ENCODE measurements around the gene ARMC8.

The ARMC8 gene

GRCh38 chr3:138281561-138281960 lies 94.5 kb downstream of the ARMC8 start:
- H3K27ac ChIP-seq: no peak overlapping the region
- TF ChIP-seq, protein P1, sequence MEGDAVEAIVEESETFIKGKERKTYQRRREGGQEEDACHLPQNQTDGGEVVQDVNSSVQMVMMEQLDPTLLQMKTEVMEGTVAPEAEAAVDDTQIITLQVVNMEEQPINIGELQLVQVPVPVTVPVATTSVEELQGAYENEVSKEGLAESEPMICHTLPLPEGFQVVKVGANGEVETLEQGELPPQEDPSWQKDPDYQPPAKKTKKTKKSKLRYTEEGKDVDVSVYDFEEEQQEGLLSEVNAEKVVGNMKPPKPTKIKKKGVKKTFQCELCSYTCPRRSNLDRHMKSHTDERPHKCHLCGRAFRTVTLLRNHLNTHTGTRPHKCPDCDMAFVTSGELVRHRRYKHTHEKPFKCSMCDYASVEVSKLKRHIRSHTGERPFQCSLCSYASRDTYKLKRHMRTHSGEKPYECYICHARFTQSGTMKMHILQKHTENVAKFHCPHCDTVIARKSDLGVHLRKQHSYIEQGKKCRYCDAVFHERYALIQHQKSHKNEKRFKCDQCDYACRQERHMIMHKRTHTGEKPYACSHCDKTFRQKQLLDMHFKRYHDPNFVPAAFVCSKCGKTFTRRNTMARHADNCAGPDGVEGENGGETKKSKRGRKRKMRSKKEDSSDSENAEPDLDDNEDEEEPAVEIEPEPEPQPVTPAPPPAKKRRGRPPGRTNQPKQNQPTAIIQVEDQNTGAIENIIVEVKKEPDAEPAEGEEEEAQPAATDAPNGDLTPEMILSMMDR (IDR thresholded peaks at IDR 0.05): no peak
- no peak for DNase-seq (ENCODE audit: low spot score)
- no peak overlapping the region for H3K4me3 ChIP-seq

DNA sequence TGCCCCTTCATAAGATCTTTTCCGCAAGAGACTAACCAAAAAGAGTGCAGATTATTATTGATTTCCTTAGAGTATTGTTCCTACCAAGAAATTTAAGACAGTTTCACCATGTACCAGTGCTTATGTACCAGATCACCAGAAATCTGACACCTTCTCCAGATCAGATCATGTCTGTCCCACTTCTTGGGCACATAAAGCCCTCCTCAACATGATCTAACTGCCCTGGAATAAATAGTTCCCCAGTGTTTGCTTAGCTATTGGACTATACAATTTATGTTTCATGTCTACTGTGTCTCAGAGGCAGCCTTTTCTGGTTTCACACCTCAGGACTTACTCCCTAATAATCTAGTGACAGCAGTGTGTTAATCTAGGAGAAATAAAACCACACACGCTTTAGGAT lies 95.7 kb downstream of the ARMC8 start:
- DNase-seq (ENCODE audit: low spot score): no peak
- Histone ChIP-seq H3K4me3 (no peak overlapping the region), H3K27ac (no peak overlapping the region)
- TF ChIP-seq, protein P1 (IDR thresholded peaks at IDR 0.05): no peak

DNA sequence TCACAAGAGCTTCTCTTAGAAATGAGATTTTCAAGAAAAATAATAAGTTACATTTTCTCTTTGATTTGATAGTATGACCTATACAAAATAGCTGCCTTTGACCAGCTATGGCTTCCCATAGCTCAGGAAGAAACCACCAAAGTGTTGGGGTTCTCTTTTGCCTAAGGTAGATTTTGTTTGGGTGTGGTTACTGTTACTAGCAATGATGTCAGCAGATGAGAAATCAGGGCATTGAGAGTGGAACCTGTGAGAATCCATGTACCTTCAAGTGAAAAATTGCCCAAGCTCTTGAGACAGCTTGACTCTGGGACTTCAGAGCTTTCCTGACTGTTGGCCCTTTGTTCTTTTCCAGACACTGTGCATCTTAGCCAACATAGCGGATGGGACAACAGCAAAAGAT lies 97.0 kb downstream of the ARMC8 start:
- DNase-seq (ENCODE audit: low spot score): no peak
- TF ChIP-seq, protein P1 (IDR thresholded peaks at IDR 0.05): no peak
- no peak overlapping the region for H3K27ac ChIP-seq
- H3K4me3 ChIP-seq: no peak overlapping the region

- TF ChIP-seq, protein P1 (IDR thresholded peaks at IDR 0.05): no peak
- no peak overlapping the region for H3K4me3 ChIP-seq
- no peak overlapping the region for H3K27ac ChIP-seq
Observed at GRCh38 chr3:138284957-138285477, 97.9 kb downstream of the ARMC8 start.

DNA sequence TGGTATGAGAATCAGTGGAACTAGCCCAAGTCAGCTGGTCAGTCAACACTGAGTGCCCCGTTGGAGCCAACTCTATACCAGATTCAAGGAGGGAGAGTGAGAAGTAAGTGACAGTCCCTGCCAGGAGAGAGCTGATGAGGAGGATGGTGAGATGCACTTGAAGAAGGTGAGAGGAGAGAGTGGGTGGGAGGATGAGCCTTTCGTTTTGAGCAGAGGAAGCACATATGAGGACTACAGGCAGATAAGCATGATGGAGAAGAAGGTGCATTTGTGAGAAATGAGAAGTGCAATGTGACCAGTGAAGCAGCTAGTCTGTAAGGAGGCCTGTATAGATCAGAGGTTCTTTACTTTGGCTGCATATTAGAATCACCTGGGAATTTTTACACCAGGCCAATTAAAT lies 102.2 kb downstream of the ARMC8 start:
- Histone ChIP-seq H3K4me3 (no peak overlapping the region), H3K27ac (no peak overlapping the region)
- no peak for DNase-seq (ENCODE audit: low spot score)
- TF ChIP-seq, protein P1 (IDR thresholded peaks at IDR 0.05): no peak

More at GRCh38 chr3:138284957-138285477, 97.9 kb downstream of the ARMC8 start:
- no peak for DNase-seq (ENCODE audit: low spot score)

- H3K4me3 ChIP-seq: no peak overlapping the region
- DNase-seq (ENCODE audit: low spot score): no peak
- no peak overlapping the region for H3K27ac ChIP-seq
- TF ChIP-seq, protein P1 (IDR thresholded peaks at IDR 0.05): no peak
Observed at GRCh38 chr3:138289701-138290100, 102.6 kb downstream of the ARMC8 start.

- TF ChIP-seq, protein P1 (IDR thresholded peaks at IDR 0.05): no peak
- no peak overlapping the region for H3K27ac ChIP-seq
- H3K4me3 ChIP-seq: no peak overlapping the region
- no peak for DNase-seq (ENCODE audit: low spot score)
Observed at GRCh38 chr3:138296639-138297038, 109.5 kb downstream of the ARMC8 start.

Data from coronary artery (tissue), 2 donors.